Small intestine (tissue), 7 donors: ENCODE measurements around the gene ADCY10. TPM values are rescaled to one million over a fixed set of nuclear protein-coding genes. Genes with fewer than 3 reads are reported as not detected.

Experiments used
- DNase-seq, 2 donors: peaks; one replicate each; pipeline versions ENCODE4 v3.0.0 to v3.0.0-alpha.2; 2013
- FAIRE-seq: peaks from 2 replicates; lab custom pipeline; 2012; peaks lifted over from hg19 to GRCh38; lab: Jason Lieb, UNC
- H3K27ac ChIP-seq, 3 donors: one replicate each; pipeline ENCODE4 v1.5.1; 2013; ENCODE audit warnings: low read length in 2 of 3, mild to moderate bottlenecking in 2 of 3, control low read depth in 1 of 3, inconsistent platforms in 1 of 3, low read depth in 1 of 3, moderate library complexity in 1 of 3
- H3K27me3 ChIP-seq, 3 donors: one replicate each; pipeline ENCODE4 v1.6.1; 2013; ENCODE audit warnings: low read length in 3 of 3, inconsistent platforms in 1 of 3; ENCODE audit not compliant: control insufficient read depth in 3 of 3, insufficient read depth in 3 of 3
- H3K36me3 ChIP-seq, 3 donors: one replicate each; pipeline ENCODE4 v1.6.1; 2013; ENCODE audit warnings: low read length in 3 of 3, inconsistent platforms in 1 of 3, low read depth in 1 of 3, mild to moderate bottlenecking in 1 of 3, moderate library complexity in 1 of 3; ENCODE audit not compliant: control insufficient read depth in 3 of 3, insufficient read depth in 2 of 3
- H3K4me1 ChIP-seq, 3 donors: one replicate each; pipeline ENCODE4 v1.6.1; 2013; ENCODE audit warnings: low read length in 2 of 3, inconsistent platforms in 1 of 3, low read depth in 1 of 3, mild to moderate bottlenecking in 1 of 3, moderate library complexity in 1 of 3; ENCODE audit not compliant: control insufficient read depth in 3 of 3, insufficient read depth in 2 of 3
- H3K4me3 ChIP-seq, 3 donors: one replicate each; pipeline ENCODE4 v1.5.1; 2013; ENCODE audit warnings: low read length in 3 of 3, control low read depth in 1 of 3, inconsistent platforms in 1 of 3, low read depth in 1 of 3, mild to moderate bottlenecking in 1 of 3, moderate library complexity in 1 of 3
- H3K9me3 ChIP-seq, 2 donors: one replicate each; pipeline ENCODE4 v1.6.1; 2013; ENCODE audit warnings: low read depth in 1 of 2, low read length in 1 of 2; ENCODE audit not compliant: control insufficient read depth in 2 of 2, insufficient read depth in 1 of 2
- WGBS, 3 donors: extraction: QIAGEN DNeasy Blood & Tissue Kit; methylation state at CpG; one replicate each; pipeline ENCODE4 v1.1.7; 2013; 5-methylcytosine and 5-hydroxymethylcytosine counted together
- polyA plus RNA-seq, 4 donors: library from polyadenylated mRNA; stranded (reverse) in 3 of 4; unstranded in 1 of 4; fragments of 200-250 nt in 3 of 4; fragments of 120-200 nt in 1 of 4; gene quantifications; one replicate each; pipeline versions ENCODE4 v1.2.1 to v1.2.3, GENCODE V29; 2013
- donor health status: healthy with polysubstance abuse.
- donor health status: control.
- donor health status: control.
- donor health status: Bipolar disorder and iron deficiency.
- donor health status: healthy.

The ADCY10 gene
- polyA plus RNA-seq, 4 donors: 0.15 to 1.1 (median 0.40) TPM; not detected in 1

DNA sequence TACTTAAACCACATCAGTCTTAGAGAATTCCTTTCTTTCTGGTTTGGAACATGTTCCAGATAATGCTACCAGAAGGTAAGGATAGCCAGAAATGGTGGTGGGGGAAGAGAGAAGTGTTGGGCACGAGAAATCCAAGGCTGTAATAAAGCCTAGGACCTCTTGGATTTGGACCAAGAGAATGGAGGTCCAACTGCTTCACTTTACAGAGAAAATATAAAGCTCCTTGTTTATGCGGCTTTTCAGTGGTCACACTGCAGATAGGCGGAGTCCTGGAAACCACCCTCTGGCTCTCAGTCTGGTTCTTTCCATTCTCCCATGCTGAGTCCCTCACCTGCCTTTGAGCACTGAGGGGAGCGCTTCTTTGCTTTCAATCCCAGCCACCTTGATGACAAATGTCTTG lies 87.8 kb downstream of the ADCY10 start:
- Histone ChIP-seq H3K4me3 (no peak overlapping the region), H3K27ac (no peak overlapping the region), H3K4me1 (no peaks in the 10 kb centered on the region), H3K27me3 (no peaks in the 10 kb centered on the region), H3K9me3 (no peaks in the 10 kb centered on the region), H3K36me3 (no peaks in the 10 kb centered on the region)
- DNase-seq: no peak
- no peak for FAIRE-seq
- 80 to 86% (median 86%) methylated on average over 4 of the region's 4 CpGs for WGBS, 3 donors

DNA sequence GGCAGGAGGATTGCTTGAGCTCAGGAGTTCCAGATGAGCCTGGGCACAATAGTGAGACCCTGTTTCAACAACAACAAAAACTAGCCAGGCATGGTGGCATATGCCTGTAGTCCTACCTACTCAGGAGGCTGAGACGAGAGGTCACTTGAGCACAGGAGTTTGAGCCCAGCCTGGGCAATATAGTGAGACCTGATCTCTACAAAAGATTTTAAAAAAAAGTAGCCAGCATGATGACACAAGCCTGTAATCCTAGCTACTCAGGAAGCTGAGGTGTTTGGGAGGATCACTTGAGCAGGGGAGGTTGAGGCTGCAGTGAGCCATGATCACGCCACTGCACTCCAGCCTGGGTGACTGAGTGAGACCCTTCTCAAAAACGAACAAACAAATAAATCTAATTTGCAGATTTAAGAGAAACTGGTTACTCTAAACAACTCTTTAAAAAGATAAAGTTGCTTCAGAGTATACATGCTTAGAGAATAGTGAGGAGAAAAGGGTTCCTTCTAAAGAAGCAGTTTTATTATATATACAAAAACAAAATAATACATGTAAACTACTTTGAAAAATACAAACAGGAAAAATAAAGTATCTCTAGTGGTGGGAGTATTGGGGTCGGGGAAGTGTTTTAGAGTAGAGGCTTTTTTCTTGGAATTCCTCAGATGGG lies 88.4 kb downstream of the ADCY10 start:
- Histone ChIP-seq H3K9me3 (no peaks in the 10 kb centered on the region), H3K27me3 (no peaks in the 10 kb centered on the region), H3K36me3 (no peaks in the 10 kb centered on the region), H3K4me1 (no peaks in the 10 kb centered on the region), H3K27ac (no peak overlapping the region), H3K4me3 (no peak overlapping the region)
- DNase-seq (no peak), FAIRE-seq (no peak)
- 83 to 92% (median 89%) methylated on average over 4 of the region's 4 CpGs for WGBS, 3 donors

DNA sequence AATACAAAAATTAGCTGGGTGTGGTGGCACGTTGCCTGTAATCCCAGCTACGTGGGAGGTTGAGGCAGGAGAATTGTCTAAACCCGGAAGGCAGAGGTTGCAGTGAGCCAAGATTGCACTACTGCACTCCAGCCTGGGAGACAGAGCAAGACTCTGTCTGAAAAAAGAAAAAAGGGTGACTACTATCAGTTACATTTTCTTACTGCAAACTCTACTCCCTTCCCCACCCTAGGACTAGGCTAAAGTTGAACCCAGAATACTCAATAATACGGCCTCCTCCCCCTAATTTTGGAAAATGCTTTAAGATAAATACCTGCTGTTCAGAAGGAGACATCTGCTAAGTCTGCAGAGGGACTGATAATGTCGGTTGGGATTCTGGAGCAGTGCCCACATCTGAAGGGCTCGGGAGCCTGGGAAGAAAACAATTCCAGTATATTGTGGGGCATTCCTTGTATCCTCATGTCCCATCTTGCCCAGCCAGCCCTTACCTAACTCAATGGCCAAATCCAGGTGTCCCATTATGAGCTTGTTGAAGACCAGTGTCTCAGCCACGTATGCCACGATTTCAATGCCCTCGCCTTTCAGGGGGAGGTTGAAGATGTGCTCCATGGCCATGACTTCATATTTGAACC lies 89.7 kb downstream of the ADCY10 start:
- WGBS, 3 donors: 58 to 68% (median 64%) methylated on average over 9 of the region's 9 CpGs
- no peak for FAIRE-seq

DNA sequence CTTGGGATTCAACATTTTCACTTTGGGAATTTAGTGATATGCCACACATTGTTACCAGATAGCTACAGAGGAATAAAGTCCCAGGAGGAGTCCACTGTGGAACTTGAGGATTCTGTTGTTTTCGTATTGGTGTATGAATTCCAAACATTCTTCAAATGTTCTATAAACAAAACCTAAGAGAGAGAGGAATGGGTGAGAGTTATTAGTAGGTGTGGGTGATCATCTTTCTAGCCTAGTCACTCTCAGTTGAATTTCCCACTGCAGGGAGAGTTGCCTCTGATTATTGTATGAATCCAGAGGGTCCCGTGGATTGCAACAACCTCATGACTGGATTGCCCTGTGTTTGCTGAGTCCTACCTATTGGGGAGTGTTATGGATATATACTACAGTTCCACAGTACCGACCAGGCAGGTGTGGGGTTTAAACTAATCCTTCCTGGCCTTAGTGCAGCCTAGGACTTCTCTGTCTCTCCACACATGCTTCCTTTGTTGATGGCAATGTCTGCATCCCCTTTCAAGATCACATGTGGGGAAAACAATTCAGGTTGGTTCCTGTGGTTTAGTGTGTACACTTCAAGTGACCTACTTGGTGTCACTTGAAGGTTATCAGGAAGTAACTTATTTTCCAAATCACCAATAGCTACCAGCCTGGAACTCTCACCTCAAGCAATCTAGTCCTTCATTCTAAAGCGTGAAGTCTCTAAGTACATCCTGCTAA lies 91.8 kb downstream of the ADCY10 start:
- WGBS, 3 donors: 80 to 84% (median 81%) methylated on average over 4 of the region's 4 CpGs
- DNase-seq: peak in 1 of 2 donors; percentile 5
- no peaks in the 10 kb centered on the region for H3K36me3 ChIP-seq
- H3K27me3 ChIP-seq: no peaks in the 10 kb centered on the region
- no peaks in the 10 kb centered on the region for H3K9me3 ChIP-seq
- H3K27ac ChIP-seq: no peak overlapping the region
- H3K4me1 ChIP-seq: no peaks in the 10 kb centered on the region
- no peak overlapping the region for H3K4me3 ChIP-seq
- no peak for FAIRE-seq

More for the DNA sequence above, 89.7 kb downstream of the ADCY10 start:
- no peaks in the 10 kb centered on the region for H3K9me3 ChIP-seq
- no peak overlapping the region for H3K4me3 ChIP-seq
- no peaks in the 10 kb centered on the region for H3K36me3 ChIP-seq
- H3K27me3 ChIP-seq: no peaks in the 10 kb centered on the region
- DNase-seq: no peak
- H3K27ac ChIP-seq: no peak overlapping the region
- no peaks in the 10 kb centered on the region for H3K4me1 ChIP-seq

DNA sequence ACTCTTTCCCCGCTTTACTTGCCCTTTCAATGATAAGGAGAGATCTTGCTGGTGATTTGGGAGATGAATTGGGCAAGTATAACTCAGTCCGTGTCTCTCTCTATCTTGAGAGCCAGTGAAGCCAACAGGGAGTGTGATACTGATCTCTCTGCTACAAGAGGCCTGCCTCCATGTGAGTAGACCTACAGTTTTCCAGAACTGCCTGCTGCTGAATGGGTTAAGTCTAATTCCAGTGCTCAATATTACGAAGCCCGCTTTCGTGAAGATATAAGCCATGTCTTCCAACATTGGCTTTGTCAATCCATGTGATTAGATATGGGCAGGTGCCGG lies 92.6 kb downstream of the ADCY10 start:
- H3K27me3 ChIP-seq: no peaks in the 10 kb centered on the region
- no peaks in the 10 kb centered on the region for H3K36me3 ChIP-seq
- FAIRE-seq (no peak), DNase-seq (no peak)
- WGBS, 3 donors: 93 to 97% (median 97%) methylated on average over 6 of the region's 6 CpGs
- H3K9me3 ChIP-seq: peaks cover 0 to 3% of the 10 kb centered on the region in 2 donors
- H3K27ac ChIP-seq: no peak overlapping the region
- no peaks in the 10 kb centered on the region for H3K4me1 ChIP-seq
- H3K4me3 ChIP-seq: no peak overlapping the region

DNA sequence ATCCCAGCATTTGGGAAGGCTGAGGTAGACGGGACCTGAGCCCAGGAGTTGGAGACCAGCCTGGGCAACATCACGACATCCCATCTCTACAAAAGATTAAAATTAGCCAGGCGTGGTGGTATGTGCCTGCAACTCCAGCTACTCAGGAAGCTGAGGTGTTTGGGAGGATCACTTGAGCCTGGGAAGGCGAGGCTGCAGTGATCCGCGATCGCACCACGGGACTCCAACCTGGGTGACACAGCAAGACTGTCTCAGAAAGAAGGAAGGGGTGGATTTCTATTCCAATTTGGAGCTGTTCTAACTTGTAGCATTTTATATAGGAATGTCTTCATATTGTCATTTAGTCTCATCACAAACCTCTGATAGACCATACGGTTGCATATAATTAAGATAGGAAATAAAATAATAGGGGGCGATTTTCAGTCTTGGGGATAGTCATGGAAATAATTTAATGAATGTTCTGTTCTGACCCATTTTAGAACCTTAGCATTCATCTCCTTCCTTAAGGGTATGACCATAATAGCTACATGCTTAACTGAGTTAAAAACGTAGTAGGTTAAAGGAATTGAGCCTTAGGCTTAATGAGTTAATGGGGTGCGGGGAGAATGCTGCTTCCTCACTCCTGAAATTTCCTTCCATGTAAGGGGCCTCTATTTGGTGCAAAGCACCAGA lies 93.1 kb downstream of the ADCY10 start:
- Histone ChIP-seq H3K4me1 (no peaks in the 10 kb centered on the region), H3K27ac (no peak overlapping the region), H3K27me3 (no peaks in the 10 kb centered on the region), H3K9me3 (peaks cover 0 to 6% of the 10 kb centered on the region in 2 donors), H3K36me3 (no peaks in the 10 kb centered on the region), H3K4me3 (no peak overlapping the region)
- no peak for DNase-seq
- 87 to 90% (median 87%) methylated on average over 12 of the region's 12 CpGs for WGBS, 3 donors
- no peak for FAIRE-seq

DNA sequence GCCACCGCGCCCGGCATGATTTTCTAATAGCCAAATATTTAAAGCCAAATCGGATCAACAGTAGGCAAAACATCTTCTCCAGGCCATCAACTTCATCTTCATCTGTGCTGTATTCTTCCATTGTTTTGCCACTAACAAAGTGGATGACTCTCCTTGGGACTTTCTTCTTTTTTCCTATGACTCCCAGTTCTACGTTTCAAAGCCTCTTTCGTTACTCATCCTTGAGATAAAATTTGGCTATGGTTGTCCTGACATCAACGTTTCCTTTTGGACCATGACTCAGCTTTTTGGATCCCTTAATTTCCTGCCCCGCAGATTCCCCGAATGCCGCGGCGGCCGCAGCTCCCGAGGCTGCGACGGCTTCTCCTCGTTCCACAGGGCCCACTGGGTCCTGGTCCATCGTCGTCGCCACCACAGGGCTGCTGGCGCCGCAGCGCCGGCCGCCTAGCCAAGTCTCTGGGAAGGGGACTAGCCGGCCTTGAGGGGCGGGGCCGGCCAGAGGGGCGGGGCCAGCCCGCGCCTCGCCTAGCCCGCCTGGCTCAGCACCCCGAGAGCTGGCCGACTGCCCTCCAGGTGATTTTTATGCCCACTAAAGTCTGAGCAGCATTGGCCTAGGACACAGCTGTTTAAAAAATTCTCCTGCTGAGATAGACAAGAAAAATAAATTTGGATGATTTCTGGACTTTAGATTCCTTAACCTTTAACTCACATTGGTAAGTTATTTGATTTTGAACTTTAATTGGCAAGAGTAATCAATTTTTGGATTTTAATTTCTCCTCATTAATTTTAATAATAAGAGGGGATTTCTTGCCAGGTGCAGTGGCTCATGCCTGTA lies 93.9 kb downstream of the ADCY10 start:
- Histone ChIP-seq H3K9me3 (peaks cover 0 to 9% of the 10 kb centered on the region in 2 donors), H3K4me3 (peak overlapping the region in 2 of 3 donors; percentile 32 to 39), H3K27ac (peak overlapping the region in 1 of 3 donors; percentile 76), H3K4me1 (no peaks in the 10 kb centered on the region), H3K27me3 (no peaks in the 10 kb centered on the region), H3K36me3 (no peaks in the 10 kb centered on the region)
- 12 to 15% (median 13%) methylated on average over 35 of the region's 35 CpGs for WGBS, 3 donors
- FAIRE-seq (no peak), DNase-seq (peak; percentile 53 to 55)
